HEK293 (cell line): ENCODE data around the gene ZSCAN26.

Experiments used
- BCL6B ChIP-seq: fragments of 450-650 bp; formaldehyde crosslinking; IDR thresholded peaks from 2 replicates; pipeline ENCODE4 v1.5.1; 2017; ENCODE audit warnings: missing biosample characterization, missing genetic modification characterization
- ELK4 ChIP-seq: IDR thresholded peaks from 2 replicates; pipeline ENCODE4 v1.6.1; 2011; ENCODE audit warnings: mild to moderate bottlenecking, low read depth, low read length, borderline replicate concordance
- GLI4 ChIP-seq: fragments of 450-650 bp; formaldehyde crosslinking; IDR thresholded peaks from 2 replicates; pipeline ENCODE4 v1.5.1; 2016; ENCODE audit warnings: missing biosample characterization, missing genetic modification characterization
- KLF1 ChIP-seq: fragments of 450-650 bp; formaldehyde crosslinking; IDR thresholded peaks from 2 replicates; pipeline ENCODE4 v1.5.1; 2016; ENCODE audit warnings: missing biosample characterization, missing genetic modification characterization
- KLF7 ChIP-seq: fragments of 450-650 bp; formaldehyde crosslinking; IDR thresholded peaks from 2 replicates; pipeline ENCODE4 v1.5.1; 2016; ENCODE audit warnings: missing biosample characterization, missing genetic modification characterization, borderline replicate concordance
- OSR2 ChIP-seq: fragments of 450-650 bp; formaldehyde crosslinking; IDR thresholded peaks from 2 replicates; pipeline ENCODE4 v1.5.1; 2016; ENCODE audit warnings: missing biosample characterization, missing genetic modification characterization
- PRDM1 ChIP-seq: fragments of 450-650 bp; formaldehyde crosslinking; IDR thresholded peaks from 2 replicates; pipeline ENCODE4; 2016; ENCODE audit warnings: missing biosample characterization, missing genetic modification characterization
- SCRT2 ChIP-seq: fragments of 450-650 bp; formaldehyde crosslinking; IDR thresholded peaks from 2 replicates; pipeline ENCODE4 v1.5.1; 2016; ENCODE audit warnings: missing biosample characterization, missing genetic modification characterization
- SETDB1 ChIP-seq: IDR thresholded peaks from one replicate; pipeline ENCODE4 v1.6.1; 2017; ENCODE audit warnings: mild to moderate bottlenecking, low read length, moderate library complexity, mixed read lengths; ENCODE audit not compliant: insufficient read length
- SP7 ChIP-seq: fragments of 450-650 bp; formaldehyde crosslinking; IDR thresholded peaks from 2 replicates; pipeline ENCODE4 v1.5.1; 2016; ENCODE audit warnings: missing biosample characterization, missing genetic modification characterization
- WT1 ChIP-seq: fragments of 450-650 bp; formaldehyde crosslinking; IDR thresholded peaks from 2 replicates; pipeline ENCODE4 v1.5.1; 2016; ENCODE audit warnings: missing biosample characterization, missing genetic modification characterization
- ZBTB26 ChIP-seq: fragments of 450-650 bp; formaldehyde crosslinking; optimal IDR thresholded peaks from 2 replicates; pipeline ENCODE3; 2016; ENCODE audit warnings: missing biosample characterization, mild to moderate bottlenecking, missing genetic modification characterization
- ZEB2 ChIP-seq: fragments of 450-650 bp; formaldehyde crosslinking; IDR thresholded peaks from 2 replicates; pipeline ENCODE4 v1.5.1; 2016; ENCODE audit warnings: missing biosample characterization, missing genetic modification characterization
- ZFP3 ChIP-seq: fragments of 450-650 bp; formaldehyde crosslinking; IDR thresholded peaks from 2 replicates; pipeline ENCODE4 v1.5.1; 2016; ENCODE audit warnings: low read depth, missing biosample characterization, missing genetic modification characterization
- ZIC2 ChIP-seq: fragments of 450-650 bp; formaldehyde crosslinking; IDR thresholded peaks from 2 replicates; pipeline ENCODE4 v1.5.1; 2016; ENCODE audit warnings: missing biosample characterization, missing genetic modification characterization
- ZNF148 ChIP-seq: fragments of 450-650 bp; formaldehyde crosslinking; IDR thresholded peaks from 2 replicates; pipeline ENCODE4 v1.5.0; 2017; ENCODE audit warnings: missing biosample characterization, missing genetic modification characterization, borderline replicate concordance
- ZNF266 ChIP-seq: fragments of 450-650 bp; formaldehyde crosslinking; IDR thresholded peaks from 2 replicates; pipeline ENCODE4 v1.5.1; 2016; ENCODE audit warnings: missing biosample characterization, missing genetic modification characterization, low read depth
- ZNF292 ChIP-seq: fragments of 450-650 bp; formaldehyde crosslinking; IDR thresholded peaks from 2 replicates; pipeline ENCODE4 v1.5.1; 2016; ENCODE audit warnings: low read depth, missing biosample characterization, missing genetic modification characterization, borderline replicate concordance
- ZNF394 ChIP-seq: fragments of 450-650 bp; formaldehyde crosslinking; IDR thresholded peaks from 2 replicates; pipeline ENCODE4 v1.5.1; 2016; ENCODE audit warnings: missing biosample characterization, missing genetic modification characterization, mild to moderate bottlenecking, moderate library complexity, borderline replicate concordance
- ZNF398 ChIP-seq: fragments of 450-650 bp; formaldehyde crosslinking; IDR thresholded peaks from 2 replicates; pipeline ENCODE4 v1.5.1; 2017; ENCODE audit warnings: missing biosample characterization, missing genetic modification characterization
- ZNF404 ChIP-seq: fragments of 450-650 bp; formaldehyde crosslinking; IDR thresholded peaks from 2 replicates; pipeline ENCODE4 v1.5.1; 2017; ENCODE audit warnings: missing biosample characterization, missing genetic modification characterization
- ZNF426 ChIP-seq: fragments of 450-650 bp; formaldehyde crosslinking; IDR thresholded peaks from 2 replicates; pipeline ENCODE4 v1.5.1; 2017; ENCODE audit warnings: missing biosample characterization, missing genetic modification characterization, mild to moderate bottlenecking, inconsistent platforms, moderate library complexity
- ZNF449 ChIP-seq: fragments of 450-650 bp; formaldehyde crosslinking; IDR thresholded peaks from 2 replicates; pipeline ENCODE4 v1.5.1; 2017; ENCODE audit warnings: missing biosample characterization, mild to moderate bottlenecking, missing genetic modification characterization, moderate library complexity
- ZNF473 ChIP-seq: fragments of 450-650 bp; formaldehyde crosslinking; IDR thresholded peaks from 2 replicates; pipeline ENCODE4 v1.5.1; 2017; ENCODE audit warnings: missing biosample characterization, missing genetic modification characterization
- ZNF548 ChIP-seq: fragments of 450-650 bp; formaldehyde crosslinking; IDR thresholded peaks from 2 replicates; pipeline ENCODE4 v1.5.1; 2016; ENCODE audit warnings: missing biosample characterization, missing genetic modification characterization
- ZNF76 ChIP-seq: fragments of 450-650 bp; formaldehyde crosslinking; IDR thresholded peaks from 2 replicates; pipeline ENCODE4; 2016; ENCODE audit warnings: low read depth, missing biosample characterization, missing genetic modification characterization, borderline replicate concordance
- ZNF777 ChIP-seq: fragments of 450-650 bp; formaldehyde crosslinking; IDR thresholded peaks from 2 replicates; pipeline ENCODE4 v1.5.1; 2017; ENCODE audit warnings: missing biosample characterization, missing genetic modification characterization, borderline replicate concordance
- ZSCAN18 ChIP-seq: fragments of 450-650 bp; formaldehyde crosslinking; IDR thresholded peaks from 2 replicates; pipeline ENCODE4 v1.5.1; 2016; ENCODE audit warnings: missing biosample characterization, missing genetic modification characterization

Gene ZSCAN26

GRCh38 chr6:28266962-28267694 is at the start of gene ZSCAN26 (continued):
- TF ChIP-seq ZBTB26 (tag by site-specific recombination) = peak; percentile 32
- no peak for TF ChIP-seq ZNF777 (tag by site-specific recombination)
- no peak for TF ChIP-seq OSR2 (tag by site-specific recombination)
- TF ChIP-seq ZSCAN18 = 0 out of 2 replicates have a peak, but pooled peaks have one; percentile 16
- no peak for TF ChIP-seq SCRT2
- TF ChIP-seq ZNF473 = no peak
- TF ChIP-seq WT1 (tag by site-specific recombination) = peak; percentile 41; the same call in 1 of the 2 replicates
- peak; percentile 70; the same call in 1 of the 2 replicates for TF ChIP-seq ZEB2
- TF ChIP-seq ZIC2 (tag by site-specific recombination) = peak; percentile 33
- TF ChIP-seq ZFP3 (tag by site-specific recombination) = no peak
- TF ChIP-seq ELK4 = no peak
- TF ChIP-seq ZNF292 = no peak
- TF ChIP-seq ZNF76 (tag by site-specific recombination) = peak; percentile 69; the same call in 1 of the 2 replicates
- no peak for TF ChIP-seq GLI4 (tag by site-specific recombination)
- TF ChIP-seq SP7 (tag by site-specific recombination) = peak; percentile 87
- TF ChIP-seq ZNF398 (tag by site-specific recombination) = no peak
- no peak for TF ChIP-seq ZNF148 (tag by site-specific recombination)
- no peak for TF ChIP-seq ZNF266 (tag by site-specific recombination)
- no peak for TF ChIP-seq KLF7 (tag by site-specific recombination)
- no peak for TF ChIP-seq SETDB1
- TF ChIP-seq PRDM1 (tag by site-specific recombination) = no peak
- TF ChIP-seq KLF1 (tag by site-specific recombination) = peak; percentile 60; the same call in 1 of the 2 replicates
- TF ChIP-seq BCL6B (tag by site-specific recombination) = no peak
- peak; percentile 89; the same call in 1 of the 2 replicates for TF ChIP-seq ZNF394 (tag by site-specific recombination)
- no peak for TF ChIP-seq ZNF404 (tag by site-specific recombination)
- no peak for TF ChIP-seq ZNF548 (tag by site-specific recombination)
- TF ChIP-seq ZNF426 (tag by site-specific recombination) = no peak
- no peak for TF ChIP-seq ZNF449 (tag by site-specific recombination)
